Measurements from ENCODE around the gene NDC80.
"Not testable (repeated sequence)": the region's sequence is repeated elsewhere in the genome, so short reads cannot be mapped to it uniquely, and the experiment has no call there.

The NDC80 gene

DNA sequence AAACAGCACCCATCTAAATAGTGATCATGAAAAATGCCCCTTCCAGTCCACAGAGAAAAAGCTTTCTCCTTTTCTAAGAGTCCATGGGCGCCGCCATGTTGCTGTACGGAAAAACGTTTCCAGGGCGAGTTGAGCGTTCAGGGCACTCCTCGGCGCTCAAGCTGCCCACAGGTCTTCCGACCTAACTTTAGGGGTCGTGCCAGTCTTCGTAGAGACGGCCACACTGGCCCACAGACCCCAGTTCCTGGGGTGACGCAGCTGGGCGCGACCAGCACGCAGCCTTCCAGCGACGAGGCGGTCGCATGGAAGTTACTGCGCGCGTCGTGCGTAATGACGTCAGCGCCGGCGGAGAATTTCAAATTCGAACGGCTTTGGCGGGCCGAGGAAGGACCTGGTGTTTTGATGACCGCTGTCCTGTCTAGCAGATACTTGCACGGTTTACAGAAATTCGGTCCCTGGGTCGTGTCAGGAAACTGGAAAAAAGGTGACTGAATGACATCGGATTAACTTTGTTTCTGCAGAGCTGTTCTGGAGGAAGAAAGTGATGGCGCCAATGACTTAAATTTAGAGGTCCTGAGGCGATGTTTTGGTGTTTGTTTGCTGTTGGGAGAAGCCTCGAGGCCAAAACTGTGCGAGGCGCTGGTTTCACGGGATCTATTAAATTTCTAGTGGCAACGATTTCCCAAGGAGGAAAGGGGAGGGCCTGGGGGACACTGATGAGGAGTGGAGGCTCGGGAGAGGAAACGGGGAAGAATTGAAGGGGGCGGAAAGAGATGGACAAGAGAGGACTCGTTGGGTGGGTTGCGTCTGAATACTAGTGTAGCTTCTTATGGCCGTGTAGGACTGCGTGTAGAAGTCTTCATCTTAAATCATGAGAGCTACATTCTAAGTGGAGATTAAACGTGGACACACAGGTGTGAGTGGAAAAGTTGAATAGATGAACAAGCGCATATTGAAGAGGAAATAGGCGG is at the start of gene NDC80, which contains the start of gene METTL4:
TSS of gene NDC80 (plus strand) at position 358 of the 971 bp plus-strand sequence. CDS start 1,429 bp downstream, outside the sequence.
TSS of gene METTL4 (minus strand) at position 306 of the 971 bp plus-strand sequence. CDS start 4,289 bp downstream, outside the sequence.
- DNase-seq, result peak; percentile 93

DNA sequence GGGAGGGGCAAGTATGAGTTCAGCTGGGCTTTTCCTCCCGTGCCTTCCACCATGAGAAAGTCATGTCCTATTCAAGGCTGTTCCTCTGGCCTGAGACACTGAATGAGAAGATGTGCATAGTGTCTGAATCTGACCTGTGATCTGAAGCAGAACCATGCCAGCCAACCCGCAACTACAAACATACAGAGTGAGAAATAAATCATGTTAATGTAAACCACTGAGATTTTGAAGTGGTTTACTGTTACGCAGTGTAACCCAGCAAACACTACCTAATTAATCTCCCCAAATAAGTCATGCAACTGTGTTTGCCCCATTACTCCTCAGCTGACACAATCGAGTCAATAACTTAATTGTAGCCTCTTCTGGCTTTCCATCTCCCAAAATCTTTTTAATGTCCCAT is 49.2 kb upstream of the NDC80 start:
- no peak for DNase-seq

- DNase-seq, result not testable (repeated sequence)
These were observed 46.6 kb upstream of the NDC80 start for GRCh38 chr18:2524794-2525198.

GRCh38 chr18:2526329-2526728 is 45.0 kb upstream of the NDC80 start:
- DNase-seq, result no peak

DNA sequence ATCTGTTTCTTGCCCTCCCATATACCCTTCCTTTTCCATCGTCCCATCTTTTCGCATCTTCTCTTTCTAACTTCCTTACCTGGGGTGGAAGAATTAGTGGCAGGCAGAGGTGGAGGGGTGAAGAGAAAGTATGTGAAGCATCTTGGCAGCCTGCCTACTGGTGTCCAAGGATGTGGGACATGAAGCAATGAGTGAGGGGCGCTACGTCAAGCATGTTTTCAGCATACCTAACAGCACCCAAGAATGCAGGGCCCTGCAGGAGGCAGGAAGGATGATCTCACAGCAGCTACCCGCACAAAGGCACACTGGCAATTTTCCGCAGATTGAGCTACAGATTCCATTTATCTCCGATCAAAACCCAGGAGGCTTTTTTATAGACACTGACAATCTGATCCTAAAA is 42.2 kb upstream of the NDC80 start:
- DNase-seq, result no peak

- no peak for DNase-seq
These were observed 39.6 kb upstream of the NDC80 start for GRCh38 chr18:2531751-2532150.

DNA sequence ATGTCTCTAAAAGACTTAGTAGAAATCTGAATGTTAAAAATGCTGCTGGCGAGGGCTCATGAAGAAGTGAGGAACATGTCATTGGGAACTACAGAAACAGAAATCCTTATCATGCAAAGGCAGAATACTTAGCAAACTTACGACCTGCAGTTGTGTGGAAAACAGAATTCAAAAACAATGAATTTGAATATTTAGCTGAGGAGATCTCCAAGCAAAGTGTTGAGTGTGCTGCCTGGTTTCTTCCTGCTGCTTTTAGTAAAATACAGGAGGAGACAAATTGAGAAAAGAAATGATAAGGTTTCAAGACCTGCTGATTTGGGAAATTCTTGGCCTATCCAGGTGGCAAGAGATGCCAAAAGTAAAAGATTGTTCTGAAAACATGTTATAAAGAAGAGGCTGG is 38.6 kb upstream of the NDC80 start:
- no peak for DNase-seq

DNA sequence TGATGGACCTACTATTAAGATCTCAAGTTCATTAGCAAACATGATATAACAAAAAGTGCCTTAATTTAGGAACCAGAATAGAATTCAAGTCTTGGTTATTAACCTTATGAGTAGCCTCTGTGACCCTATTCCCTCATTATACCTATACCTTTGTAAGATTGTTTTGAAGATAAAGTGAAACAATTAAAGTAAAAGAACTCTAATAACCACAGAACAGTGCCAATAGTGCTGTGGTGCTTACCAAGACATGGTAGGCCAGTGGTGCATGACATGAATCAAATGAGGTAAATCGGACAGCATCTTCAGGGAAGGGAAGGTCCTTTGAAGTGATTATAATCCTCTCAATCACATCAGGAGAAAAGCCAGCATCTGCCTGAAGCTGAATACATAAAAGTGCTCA is 36.5 kb upstream of the NDC80 start:
- DNase-seq, result no peak

DNA sequence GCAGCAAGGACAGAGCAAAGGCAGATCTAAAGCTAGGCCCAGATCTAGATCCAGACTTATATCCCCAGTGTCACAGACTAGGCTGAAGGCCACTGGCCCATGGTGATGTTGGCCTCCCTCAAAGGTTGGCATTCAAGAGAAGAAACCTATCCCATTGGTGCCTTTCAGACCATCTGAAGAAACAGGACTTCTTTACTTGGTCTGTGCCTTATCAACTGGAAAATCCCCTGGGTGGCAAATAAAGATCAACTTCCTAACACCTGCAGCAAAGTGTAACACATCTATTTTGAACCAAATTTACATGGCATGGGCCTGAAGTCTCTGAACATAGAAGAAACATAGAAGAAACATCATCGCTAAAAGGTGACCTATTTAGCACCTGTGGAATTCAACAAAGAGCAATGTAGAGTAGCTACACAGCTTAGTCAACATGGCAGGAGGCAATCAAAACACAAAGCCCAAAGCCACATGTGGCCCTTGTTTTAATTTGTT is 35.9 kb upstream of the NDC80 start:
- no peak for DNase-seq

DNA sequence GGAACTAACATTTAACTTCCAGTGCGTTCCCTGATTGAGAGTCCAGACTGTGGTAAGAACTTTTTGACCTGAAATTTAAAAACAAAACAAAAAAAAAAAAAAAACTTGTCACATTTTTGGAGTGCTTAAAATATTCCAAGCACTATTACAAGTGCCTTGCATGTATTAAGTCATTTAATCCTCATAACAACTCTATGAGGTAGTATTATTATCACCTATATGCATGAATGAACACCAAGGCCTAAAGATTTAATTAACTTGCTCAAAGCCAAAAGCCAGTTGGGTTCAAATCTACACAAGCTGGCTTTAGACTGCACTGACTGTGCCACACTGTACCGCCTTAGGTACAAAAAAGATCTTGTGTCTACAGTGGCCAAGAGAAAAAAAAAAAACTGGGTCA is 35.3 kb upstream of the NDC80 start:
- DNase-seq, result no peak

DNA sequence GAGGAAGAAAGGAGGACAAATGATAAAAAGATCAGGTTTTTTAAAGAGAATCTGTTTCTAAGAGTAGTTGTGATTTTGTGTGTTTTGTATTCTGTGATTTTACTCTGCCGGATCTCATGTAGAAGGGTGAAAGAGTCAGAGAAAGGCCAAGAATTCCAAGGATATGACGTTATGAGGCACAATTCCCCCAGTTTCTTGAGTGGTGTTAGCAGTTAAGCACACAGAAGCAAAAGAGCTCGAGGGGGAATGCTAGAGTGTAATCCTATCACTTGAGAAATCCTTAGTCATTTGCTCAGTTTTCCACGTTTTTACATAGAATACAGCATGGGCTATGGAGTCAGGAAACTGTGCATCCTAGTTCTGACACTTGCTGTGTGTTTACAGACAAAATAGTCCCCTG is 34.9 kb upstream of the NDC80 start:
- no peak for DNase-seq

DNA sequence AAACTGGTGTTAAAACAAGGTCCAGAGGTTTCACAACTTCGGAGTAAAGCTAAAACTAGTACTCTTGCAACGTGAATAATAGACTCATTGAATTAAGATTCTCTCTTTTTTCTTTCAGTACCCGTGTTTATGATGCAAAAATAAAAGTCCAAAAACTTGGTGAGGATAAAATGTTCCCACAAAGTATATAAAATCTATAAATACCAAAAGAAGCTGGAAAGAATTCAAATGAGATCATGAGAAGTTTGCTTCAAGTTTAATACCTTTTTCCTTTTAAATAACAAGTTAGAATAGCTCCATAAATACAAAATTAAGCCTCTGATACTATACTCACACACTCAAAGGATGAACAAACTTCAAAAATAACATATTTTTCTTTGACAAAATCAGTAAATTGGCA is 34.1 kb upstream of the NDC80 start:
- DNase-seq, result no peak

DNA sequence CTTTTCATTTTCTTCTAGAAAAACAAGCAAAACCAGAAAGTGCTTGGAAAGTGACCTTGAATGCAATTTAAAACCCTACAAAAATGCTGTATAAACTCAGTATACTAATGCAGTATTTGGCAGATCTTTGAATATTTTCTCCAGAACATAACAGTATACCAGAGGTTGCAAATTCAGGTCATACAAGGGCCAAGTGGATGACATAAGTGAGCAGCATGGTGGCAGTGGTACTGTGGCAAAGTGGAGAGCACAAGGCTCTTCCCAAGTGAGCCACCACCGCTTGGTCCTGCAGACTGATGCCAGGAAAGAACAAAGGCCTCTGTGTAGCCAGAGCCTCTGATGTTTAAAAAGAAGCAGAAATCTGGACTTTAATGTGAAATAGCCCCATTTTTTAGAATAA is 33.1 kb upstream of the NDC80 start:
- no peak for DNase-seq

DNA sequence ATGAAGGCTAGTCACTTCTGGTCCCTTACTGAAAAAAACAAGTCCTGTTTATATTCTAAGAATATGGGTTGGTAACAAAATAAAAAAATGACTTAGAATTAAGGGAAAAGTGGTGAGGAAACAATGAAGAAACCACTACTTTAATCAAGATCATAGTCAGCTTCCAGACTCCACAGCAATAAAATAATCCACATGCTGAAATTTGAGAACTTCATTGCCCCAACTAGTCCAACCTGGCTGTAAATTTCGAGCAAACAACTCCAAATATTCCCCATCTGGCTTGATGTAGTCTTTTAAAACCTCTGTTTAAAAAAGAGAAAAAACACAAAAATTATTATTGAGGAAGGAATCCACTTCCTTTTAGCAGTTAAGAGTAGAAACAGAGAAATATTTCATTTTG is 32.5 kb upstream of the NDC80 start:
- no peak for DNase-seq

DNA sequence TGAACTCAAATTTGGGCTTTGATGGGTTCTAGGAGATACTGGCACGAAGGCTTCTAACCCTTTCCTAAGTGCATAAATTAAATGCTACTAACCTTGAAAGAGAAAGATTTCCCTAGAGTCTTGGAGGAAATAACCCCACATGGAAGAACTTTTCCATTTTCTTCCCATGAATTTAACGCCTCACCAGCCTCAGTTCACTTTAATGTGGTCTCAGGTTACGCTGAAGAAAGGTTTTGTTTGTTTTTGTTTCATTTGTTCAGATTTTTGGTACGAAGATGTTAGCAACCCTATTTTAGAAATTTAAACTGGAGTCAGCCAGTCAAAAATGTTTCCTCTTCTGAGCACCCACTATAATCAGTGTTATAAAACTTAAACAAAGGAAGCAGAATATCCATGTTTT is 30.8 kb upstream of the NDC80 start:
- no peak for DNase-seq

GRCh38 chr18:2541925-2542563 is 29.3 kb upstream of the NDC80 start:
- peak; percentile 13 for DNase-seq

GRCh38 chr18:2545155-2545554 is 26.2 kb upstream of the NDC80 start:
- DNase-seq, result no peak

DNA sequence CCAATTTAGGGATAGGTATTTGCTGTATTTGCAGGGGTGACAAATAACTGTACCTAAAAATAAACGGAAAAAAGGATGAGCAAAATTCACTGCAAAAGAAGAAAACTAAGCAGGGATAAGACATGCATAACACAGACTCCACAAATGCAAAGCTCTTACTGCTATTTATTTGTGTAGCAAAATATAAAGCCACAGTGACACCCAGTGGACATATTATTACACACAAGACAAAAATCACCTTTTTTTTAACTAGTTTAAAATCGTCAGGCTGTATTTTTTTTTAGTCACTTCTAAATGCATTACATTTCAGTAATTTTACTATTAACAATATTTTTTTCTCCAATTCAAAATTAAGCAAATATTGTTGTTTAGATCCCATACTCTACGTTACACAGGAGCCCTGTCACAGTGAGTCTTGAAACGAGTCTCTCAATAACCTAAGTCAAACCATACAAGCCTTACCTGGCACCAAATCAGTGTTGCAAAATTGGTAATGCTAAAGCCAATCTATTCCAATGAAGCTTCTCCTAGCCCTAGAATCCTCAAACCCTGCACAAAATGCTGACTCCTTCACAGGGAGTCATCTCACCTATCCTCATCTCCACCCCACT is 23.8 kb upstream of the NDC80 start:
- DNase-seq, result peak; percentile 29

GRCh38 chr18:2549462-2549861 is 21.9 kb upstream of the NDC80 start:
- no peak for DNase-seq

DNA sequence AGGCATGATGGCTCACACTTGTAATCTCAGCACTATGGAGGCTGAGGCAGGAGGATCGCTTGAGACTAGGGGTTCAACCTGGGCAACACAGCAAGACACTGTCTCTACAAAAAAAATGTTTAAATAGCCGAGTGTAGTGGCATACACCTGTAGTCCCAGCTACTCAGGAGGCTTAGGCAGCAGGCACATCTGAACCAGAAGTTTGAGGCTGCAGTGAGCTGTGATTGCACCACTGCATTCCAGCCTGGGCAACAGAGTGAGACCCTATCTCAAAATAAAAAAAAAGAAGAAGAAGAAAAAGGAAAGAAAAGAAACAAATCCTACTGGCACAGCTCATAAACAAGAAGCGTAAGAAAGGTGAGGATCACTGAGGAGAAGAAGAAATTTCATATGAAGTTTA is 19.9 kb upstream of the NDC80 start:
- DNase-seq, result no peak

GRCh38 chr18:2554696-2555095 is 16.7 kb upstream of the NDC80 start:
- no peak for DNase-seq

GRCh38 chr18:2555895-2556294 is 15.5 kb upstream of the NDC80 start:
- no peak for DNase-seq

- no peak for DNase-seq
These were observed 13.8 kb upstream of the NDC80 start for GRCh38 chr18:2557536-2557935.

GRCh38 chr18:2559249-2559648 is 12.1 kb upstream of the NDC80 start:
- DNase-seq, result no peak

Measured in KG1 (cell line).